ENCODE results near the gene LMAN1L. TPM values are rescaled to one million over a fixed set of nuclear protein-coding genes. Genes with fewer than 3 reads are reported as not detected.

Gene LMAN1L
- total and polyA plus RNA-seq, 4 donors = 0.11 to 0.29 TPM; not detected in 2

DNA sequence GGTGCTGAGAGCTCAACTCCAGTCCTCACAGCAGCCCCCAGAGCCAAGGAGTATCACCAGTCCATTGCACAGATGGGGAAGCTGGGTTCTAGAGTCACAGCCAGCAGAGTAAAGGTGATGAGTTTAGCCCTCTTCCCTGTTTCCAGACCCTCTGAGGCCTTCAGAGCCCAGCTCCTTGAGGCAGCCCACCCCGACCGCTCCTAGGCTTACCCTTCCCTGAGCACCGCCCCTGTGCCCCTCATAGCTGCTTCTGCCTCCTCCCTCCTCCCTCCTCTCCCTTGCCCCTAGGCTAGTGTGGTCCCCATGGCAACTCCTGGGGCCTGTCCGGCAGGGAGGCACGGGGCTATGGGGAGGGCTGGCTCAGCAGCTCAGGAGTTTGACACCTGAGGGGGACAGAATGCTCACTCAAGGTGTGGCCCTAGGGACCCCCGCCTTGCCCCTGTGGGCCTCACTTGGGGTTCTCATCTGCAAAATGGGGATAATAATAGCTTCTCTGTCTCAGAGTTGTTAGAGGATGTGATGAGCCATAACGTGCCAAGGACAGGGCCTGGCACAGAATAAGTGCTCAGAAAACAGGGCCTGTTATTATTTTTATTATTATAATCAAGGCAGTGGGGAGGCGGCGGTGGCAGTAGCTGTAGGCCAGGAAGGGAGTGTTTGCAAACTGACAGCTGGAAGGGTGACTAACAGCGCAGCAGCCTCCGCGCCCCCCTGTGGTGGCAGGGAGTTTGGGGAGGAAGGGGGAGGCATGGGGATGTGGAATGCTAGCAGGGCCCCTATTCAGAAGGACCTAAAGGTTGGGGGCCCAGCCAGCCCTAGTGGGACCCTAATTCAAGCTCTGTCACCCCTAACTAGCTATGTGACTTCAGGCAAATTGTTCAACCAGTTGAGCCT, 19.3 kb upstream of the LMAN1L start:
- H3K36me3 ChIP-seq (ENCODE audit: control insufficient read depth, insufficient read depth, low read length) = peaks cover 44% of the 10 kb centered on the region
- H3K4me1 ChIP-seq (ENCODE audit: control insufficient read depth, insufficient read depth, low read length) = peaks cover 45% of the 10 kb centered on the region
- no peak for DNase-seq (ENCODE audit: low read depth in 4 of 6, low spot score in 6 of 6)
- 64% methylated on average over 10 of the region's 12 CpGs for WGBS (ENCODE audit: insufficient coverage)
- H3K27me3 ChIP-seq (ENCODE audit: control insufficient read depth, insufficient read depth, low read length) = no peaks in the 10 kb centered on the region
- H3K9me3 ChIP-seq (ENCODE audit: control insufficient read depth, insufficient read depth, low read length) = no peaks in the 10 kb centered on the region
- no peak overlapping the region for H3K27ac ChIP-seq (ENCODE audit: low read depth, low read length)
- no peak overlapping the region for H3K4me3 ChIP-seq (ENCODE audit: low read depth, low read length)

DNA sequence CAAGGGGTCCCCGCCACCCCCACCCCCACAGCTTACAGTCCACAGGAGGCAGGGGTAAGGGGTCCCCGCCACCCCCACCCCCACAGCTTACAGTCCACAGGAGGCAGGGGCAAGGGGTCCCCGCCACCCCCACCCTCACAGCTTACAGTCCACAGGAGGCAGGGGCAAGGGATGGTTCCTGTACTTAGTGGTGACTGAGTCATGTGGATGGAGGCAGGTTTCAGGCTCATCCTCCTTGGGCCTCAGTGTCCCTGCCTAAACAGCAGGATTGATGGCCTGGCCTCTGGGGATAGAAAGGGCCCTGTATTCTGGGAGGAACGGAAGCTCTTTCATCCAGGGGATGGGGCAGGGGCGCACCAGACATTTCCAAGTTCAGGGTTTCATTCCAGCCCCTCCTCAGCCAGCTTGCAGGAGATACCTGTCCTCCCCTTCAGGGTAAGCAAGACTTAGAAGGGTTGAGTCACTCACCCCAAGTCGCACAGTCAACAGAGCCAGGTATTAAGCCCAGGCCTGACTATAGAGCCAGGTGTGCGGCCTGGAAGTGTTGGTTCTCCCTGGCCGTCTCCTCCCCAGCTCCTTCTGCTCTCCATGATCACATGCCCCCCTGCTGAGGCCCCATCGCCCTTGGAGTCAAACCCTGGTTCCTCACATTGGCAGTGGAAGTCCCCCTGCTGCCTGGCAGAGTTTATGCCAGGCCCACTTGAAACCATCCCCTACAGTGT, 18.2 kb upstream of the LMAN1L start:
- WGBS (ENCODE audit: insufficient coverage) = 85% methylated on average over 5 of the region's 9 CpGs
- no peak overlapping the region for H3K27ac ChIP-seq (ENCODE audit: low read depth, low read length)
- H3K9me3 ChIP-seq (ENCODE audit: control insufficient read depth, insufficient read depth, low read length) = no peaks in the 10 kb centered on the region
- H3K36me3 ChIP-seq (ENCODE audit: control insufficient read depth, insufficient read depth, low read length) = peaks cover 47% of the 10 kb centered on the region
- DNase-seq (ENCODE audit: low read depth in 4 of 6, low spot score in 6 of 6) = no peak
- H3K4me1 ChIP-seq (ENCODE audit: control insufficient read depth, insufficient read depth, low read length) = peaks cover 36% of the 10 kb centered on the region
- H3K27me3 ChIP-seq (ENCODE audit: control insufficient read depth, insufficient read depth, low read length) = no peaks in the 10 kb centered on the region
- no peak overlapping the region for H3K4me3 ChIP-seq (ENCODE audit: low read depth, low read length)

DNA sequence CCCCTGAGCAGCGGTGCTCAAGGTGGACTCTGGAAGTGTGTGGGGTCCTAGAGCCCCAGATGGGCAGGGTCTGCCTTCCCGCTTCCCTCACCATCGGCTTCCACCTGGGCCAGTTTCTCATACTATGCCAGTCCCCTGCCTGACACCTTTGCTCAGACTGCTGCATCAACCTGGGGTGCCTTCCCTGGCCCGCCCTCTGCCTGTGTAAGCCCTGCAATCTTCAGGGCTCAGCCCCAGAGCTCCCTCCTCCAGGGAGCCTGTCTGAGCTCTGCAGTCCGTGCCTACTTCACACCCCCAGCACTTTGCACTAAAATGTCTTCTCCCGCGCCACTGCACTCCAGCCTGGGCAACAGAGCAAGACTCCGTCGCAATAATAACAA, 17.7 kb upstream of the LMAN1L start:
- Histone ChIP-seq H3K27ac (ENCODE audit: low read depth, low read length) (no peak overlapping the region), H3K36me3 (ENCODE audit: control insufficient read depth, insufficient read depth, low read length) (peaks cover 47% of the 10 kb centered on the region), H3K4me1 (ENCODE audit: control insufficient read depth, insufficient read depth, low read length) (peaks cover 35% of the 10 kb centered on the region), H3K27me3 (ENCODE audit: control insufficient read depth, insufficient read depth, low read length) (no peaks in the 10 kb centered on the region), H3K9me3 (ENCODE audit: control insufficient read depth, insufficient read depth, low read length) (no peaks in the 10 kb centered on the region), H3K4me3 (ENCODE audit: low read depth, low read length) (no peak overlapping the region)
- no peak for DNase-seq (ENCODE audit: low read depth in 4 of 6, low spot score in 6 of 6)
- WGBS (ENCODE audit: insufficient coverage) = 83% methylated on average over 5 of the region's 9 CpGs

DNA sequence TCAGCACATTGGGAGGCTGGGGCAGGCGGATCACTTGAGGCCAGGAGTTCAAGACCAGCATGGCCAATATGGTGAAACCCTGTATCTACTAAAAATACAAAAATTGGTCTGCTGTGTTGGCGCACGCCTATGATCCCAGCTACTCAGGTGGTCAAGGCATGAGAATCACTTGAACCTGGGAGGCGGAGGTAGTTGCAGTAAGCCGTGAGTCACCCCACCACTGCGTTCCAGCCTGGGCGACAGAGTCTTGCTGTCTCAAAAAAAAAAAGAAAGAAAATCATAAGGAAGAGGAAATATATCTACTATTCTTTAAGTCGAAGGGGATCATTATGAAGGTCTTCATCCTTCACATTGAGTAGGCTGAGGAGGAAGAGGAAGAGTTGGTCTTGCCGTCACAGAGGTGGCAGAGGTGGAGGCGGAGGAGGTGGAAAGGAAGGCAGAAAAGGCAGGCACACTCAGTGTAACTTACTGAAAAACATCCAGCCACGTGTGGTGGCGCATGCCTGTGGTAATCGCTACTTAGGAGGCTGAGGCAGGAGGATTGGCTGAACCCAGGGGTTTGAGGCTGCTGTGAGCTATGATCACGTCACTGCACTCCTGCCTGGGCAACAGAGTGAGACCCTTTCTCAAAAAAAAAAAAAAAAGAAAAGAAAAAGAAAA, 16.5 kb upstream of the LMAN1L start:
- no peak for DNase-seq (ENCODE audit: low read depth in 4 of 6, low spot score in 6 of 6)
- WGBS (ENCODE audit: insufficient coverage) = 96% methylated on average over 5 of the region's 14 CpGs
- Histone ChIP-seq H3K9me3 (ENCODE audit: control insufficient read depth, insufficient read depth, low read length) (no peaks in the 10 kb centered on the region), H3K36me3 (ENCODE audit: control insufficient read depth, insufficient read depth, low read length) (peaks cover 50% of the 10 kb centered on the region), H3K4me3 (ENCODE audit: low read depth, low read length) (no peak overlapping the region), H3K27me3 (ENCODE audit: control insufficient read depth, insufficient read depth, low read length) (no peaks in the 10 kb centered on the region), H3K4me1 (ENCODE audit: control insufficient read depth, insufficient read depth, low read length) (peaks cover 28% of the 10 kb centered on the region), H3K27ac (ENCODE audit: low read depth, low read length) (no peak overlapping the region)

GRCh38 chr15:74798388-74799254, 14.0 kb upstream of the LMAN1L start:
- no peak for DNase-seq (ENCODE audit: low read depth in 4 of 6, low spot score in 6 of 6)
- peaks cover 72% of the 10 kb centered on the region for H3K36me3 ChIP-seq (ENCODE audit: control insufficient read depth, insufficient read depth, low read length)
- 85% methylated on average over 24 of the region's 25 CpGs for WGBS (ENCODE audit: insufficient coverage)
- H3K27ac ChIP-seq (ENCODE audit: low read depth, low read length) = no peak overlapping the region
- no peak overlapping the region for H3K4me3 ChIP-seq (ENCODE audit: low read depth, low read length)
- peaks cover 8% of the 10 kb centered on the region for H3K4me1 ChIP-seq (ENCODE audit: control insufficient read depth, insufficient read depth, low read length)
- H3K9me3 ChIP-seq (ENCODE audit: control insufficient read depth, insufficient read depth, low read length) = no peaks in the 10 kb centered on the region
- no peaks in the 10 kb centered on the region for H3K27me3 ChIP-seq (ENCODE audit: control insufficient read depth, insufficient read depth, low read length)

DNA sequence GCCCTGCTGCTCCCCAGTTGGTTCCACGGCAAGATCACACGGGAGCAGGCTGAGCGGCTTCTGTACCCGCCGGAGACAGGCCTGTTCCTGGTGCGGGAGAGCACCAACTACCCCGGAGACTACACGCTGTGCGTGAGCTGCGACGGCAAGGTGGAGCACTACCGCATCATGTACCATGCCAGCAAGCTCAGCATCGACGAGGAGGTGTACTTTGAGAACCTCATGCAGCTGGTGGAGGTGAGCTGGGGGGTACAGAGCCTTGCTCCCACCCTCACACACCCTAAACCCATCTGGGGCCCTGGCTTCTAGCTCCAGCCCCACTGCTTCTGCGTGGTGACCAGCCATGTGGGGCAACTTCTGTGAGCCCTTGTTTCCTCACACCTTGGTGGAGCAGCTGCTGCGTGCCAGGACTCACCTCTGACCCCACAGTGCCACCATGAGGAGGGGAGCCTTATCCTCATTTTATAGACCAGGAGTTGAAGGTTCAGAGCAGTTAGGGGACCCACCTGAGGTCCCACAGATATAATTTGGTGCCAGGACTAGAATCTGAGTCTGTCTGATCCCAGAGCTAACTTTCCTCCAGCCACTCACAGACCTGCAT, 13.3 kb upstream of the LMAN1L start:
- DNase-seq (ENCODE audit: low read depth in 4 of 6, low spot score in 6 of 6) = no peak
- Histone ChIP-seq H3K27me3 (ENCODE audit: control insufficient read depth, insufficient read depth, low read length) (no peaks in the 10 kb centered on the region), H3K4me3 (ENCODE audit: low read depth, low read length) (no peak overlapping the region), H3K27ac (ENCODE audit: low read depth, low read length) (no peak overlapping the region), H3K4me1 (ENCODE audit: control insufficient read depth, insufficient read depth, low read length) (peaks cover 7% of the 10 kb centered on the region), H3K9me3 (ENCODE audit: control insufficient read depth, insufficient read depth, low read length) (no peaks in the 10 kb centered on the region), H3K36me3 (ENCODE audit: control insufficient read depth, insufficient read depth, low read length) (peaks cover 74% of the 10 kb centered on the region)
- 94% methylated on average over 13 of the region's 16 CpGs for WGBS (ENCODE audit: insufficient coverage)

DNA sequence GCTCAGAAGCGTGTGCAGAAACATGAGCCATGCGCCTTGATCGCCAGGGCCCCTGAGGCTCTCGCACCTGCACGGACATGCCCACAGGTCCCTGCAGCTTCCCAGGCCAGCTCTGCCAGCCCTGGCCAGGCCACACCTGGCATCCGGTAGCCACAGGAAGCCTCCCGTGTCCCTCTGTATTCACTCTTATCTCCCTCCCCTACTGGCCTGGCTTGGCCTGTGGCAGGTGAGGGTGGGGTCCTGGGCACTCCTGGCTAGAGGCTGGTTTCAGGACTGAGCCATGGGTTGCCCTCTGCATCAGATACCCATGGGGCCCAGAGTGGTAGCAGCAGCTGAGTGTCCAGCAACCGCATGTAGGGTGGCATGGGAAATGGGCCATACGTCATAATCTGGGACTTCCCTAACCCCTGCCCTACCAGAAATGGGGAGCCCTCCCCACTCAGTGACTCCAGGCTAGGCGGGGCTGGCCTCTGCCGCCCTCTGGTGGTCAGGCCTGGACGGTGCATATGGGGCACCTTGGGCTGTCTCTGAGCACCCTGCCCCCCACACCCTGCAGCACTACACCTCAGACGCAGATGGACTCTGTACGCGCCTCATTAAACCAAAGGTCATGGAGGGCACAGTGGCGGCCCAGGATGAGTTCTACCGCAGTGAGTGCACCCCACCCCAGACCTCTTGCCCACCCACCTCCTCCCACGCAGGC, 12.6 kb upstream of the LMAN1L start:
- DNase-seq (ENCODE audit: low read depth in 4 of 6, low spot score in 6 of 6) = peak in 1 of 6 donors; percentile 53
- Histone ChIP-seq H3K27me3 (ENCODE audit: control insufficient read depth, insufficient read depth, low read length) (no peaks in the 10 kb centered on the region), H3K9me3 (ENCODE audit: control insufficient read depth, insufficient read depth, low read length) (no peaks in the 10 kb centered on the region), H3K4me1 (ENCODE audit: control insufficient read depth, insufficient read depth, low read length) (peaks cover 7% of the 10 kb centered on the region), H3K4me3 (ENCODE audit: low read depth, low read length) (no peak overlapping the region), H3K36me3 (ENCODE audit: control insufficient read depth, insufficient read depth, low read length) (peaks cover 68% of the 10 kb centered on the region), H3K27ac (ENCODE audit: low read depth, low read length) (no peak overlapping the region)
- WGBS (ENCODE audit: insufficient coverage) = 53% methylated on average over 16 of the region's 18 CpGs

GRCh38 chr15:74800559-74801094, 12.0 kb upstream of the LMAN1L start:
- H3K27me3 ChIP-seq (ENCODE audit: control insufficient read depth, insufficient read depth, low read length) = no peaks in the 10 kb centered on the region
- peaks cover 7% of the 10 kb centered on the region for H3K4me1 ChIP-seq (ENCODE audit: control insufficient read depth, insufficient read depth, low read length)
- no peak for DNase-seq (ENCODE audit: low read depth in 4 of 6, low spot score in 6 of 6)
- H3K9me3 ChIP-seq (ENCODE audit: control insufficient read depth, insufficient read depth, low read length) = no peaks in the 10 kb centered on the region
- H3K36me3 ChIP-seq (ENCODE audit: control insufficient read depth, insufficient read depth, low read length) = peaks cover 67% of the 10 kb centered on the region
- no peak overlapping the region for H3K27ac ChIP-seq (ENCODE audit: low read depth, low read length)
- 86% methylated on average over 17 of the region's 20 CpGs for WGBS (ENCODE audit: insufficient coverage)
- no peak overlapping the region for H3K4me3 ChIP-seq (ENCODE audit: low read depth, low read length)
